T-helper 2 cell treated with Interferon-gamma antibody and Interleukin-4, amounts not matched to agents 100 ng/mL and 5 ng/mL, for 36 hours (primary cell): ENCODE data around the gene TAS2R41. TPM values are rescaled to one million over a fixed set of nuclear protein-coding genes. Genes with fewer than 3 reads are reported as not detected.

Experiments used
- intact Hi-C: fragments of 100-400 bp; cut with micrococcal nuclease; formaldehyde crosslinking; loops from one replicate; pipeline ENCODE4 v1.15.1; 2023
- total RNA-seq: library from RNA; stranded (reverse); gene quantifications from 2 replicates; pipeline ENCODE4 v1.2.3, GENCODE V29; 2022

TAS2R41 gene
- total RNA-seq, 1 donor from 2014 or later: not detected

- intact Hi-C loops: no loop called here
Measured at GRCh38 chr7:143492799-143493739, 15.4 kb downstream of the TAS2R41 start.

- intact Hi-C loops: no loop called here
Measured at GRCh38 chr7:143493751-143494150, 16.1 kb downstream of the TAS2R41 start.

- intact Hi-C loops: no loop called here
Measured at GRCh38 chr7:143494622-143495021, 16.9 kb downstream of the TAS2R41 start.

GRCh38 chr7:143495851-143496250 is 18.2 kb downstream of the TAS2R41 start:
- intact Hi-C loops: no loop called here

GRCh38 chr7:143496263-143496662 is 18.6 kb downstream of the TAS2R41 start:
- intact Hi-C loops: no loop called here

- intact Hi-C loops: no loop called here
Measured at GRCh38 chr7:143497008-143497795, 19.5 kb downstream of the TAS2R41 start.

GRCh38 chr7:143499246-143499645 is 21.6 kb downstream of the TAS2R41 start:
- intact Hi-C loops: no loop called here

GRCh38 chr7:143499743-143500348 is 22.2 kb downstream of the TAS2R41 start:
- intact Hi-C loops: no loop called here

- intact Hi-C loops: no loop called here
Measured at GRCh38 chr7:143503261-143503660, 25.6 kb downstream of the TAS2R41 start.

- intact Hi-C loops: no loop called here
Measured at GRCh38 chr7:143504215-143504936, 26.7 kb downstream of the TAS2R41 start.

- intact Hi-C loops: no loop called here
Measured at GRCh38 chr7:143504937-143505297, 27.2 kb downstream of the TAS2R41 start.

GRCh38 chr7:143505838-143506237 is 28.2 kb downstream of the TAS2R41 start:
- intact Hi-C loops: no loop called here

GRCh38 chr7:143507094-143507518 is 29.4 kb downstream of the TAS2R41 start:
- intact Hi-C loops: no loop called here

- intact Hi-C loops: no loop called here
Measured at GRCh38 chr7:143507534-143508055, 29.9 kb downstream of the TAS2R41 start.

GRCh38 chr7:143510854-143511592 is 33.4 kb downstream of the TAS2R41 start:
- intact Hi-C loops: no loop called here

- intact Hi-C loops: no loop called here
Measured at GRCh38 chr7:143511593-143512047, 33.9 kb downstream of the TAS2R41 start.

- intact Hi-C loops: no loop called here
Measured at GRCh38 chr7:143512488-143513340, 35.0 kb downstream of the TAS2R41 start.

GRCh38 chr7:143514487-143514886 is 36.8 kb downstream of the TAS2R41 start:
- intact Hi-C loops: no loop called here
